Hematopoietic multipotent progenitor cell treated with erythropoietin and hydrocortisone succinate and interleukin-3 and kit ligand, for 17 days (in vitro differentiated cells): ENCODE measurements around the gene LENG8.
"Not testable (repeated sequence)": the region's sequence is repeated elsewhere in the genome, so short reads cannot be mapped to it uniquely, and the experiment has no call there.

Experiments
- DNase-seq: peaks from one replicate; pipeline ENCODE4 v3.0.0-alpha.2; 2015; ENCODE audit warnings: low spot score

The LENG8 gene

DNA sequence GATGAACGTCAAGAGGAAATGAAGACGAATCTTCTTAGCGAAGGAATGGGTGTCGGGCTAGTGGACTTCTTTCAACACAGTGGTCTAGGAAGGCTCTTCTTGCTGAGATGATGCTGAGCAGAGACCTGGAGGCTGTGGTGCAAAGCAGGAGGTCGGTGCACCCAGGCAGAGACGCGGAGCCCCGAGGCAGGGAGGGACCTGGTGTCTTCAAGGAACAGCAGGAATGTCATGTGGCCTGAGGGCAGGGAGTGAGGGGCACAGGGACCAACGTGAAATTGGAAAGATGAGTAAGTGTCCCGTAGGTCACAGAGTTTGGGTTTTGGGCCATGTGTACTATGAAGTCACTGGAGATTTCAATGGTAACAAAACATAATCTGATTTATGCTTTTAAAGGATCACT is 35.5 kb downstream of the LENG8 start:
- no peak for DNase-seq

GRCh38 chr19:54485851-54486250 is 36.9 kb downstream of the LENG8 start:
- no peak for DNase-seq

DNA sequence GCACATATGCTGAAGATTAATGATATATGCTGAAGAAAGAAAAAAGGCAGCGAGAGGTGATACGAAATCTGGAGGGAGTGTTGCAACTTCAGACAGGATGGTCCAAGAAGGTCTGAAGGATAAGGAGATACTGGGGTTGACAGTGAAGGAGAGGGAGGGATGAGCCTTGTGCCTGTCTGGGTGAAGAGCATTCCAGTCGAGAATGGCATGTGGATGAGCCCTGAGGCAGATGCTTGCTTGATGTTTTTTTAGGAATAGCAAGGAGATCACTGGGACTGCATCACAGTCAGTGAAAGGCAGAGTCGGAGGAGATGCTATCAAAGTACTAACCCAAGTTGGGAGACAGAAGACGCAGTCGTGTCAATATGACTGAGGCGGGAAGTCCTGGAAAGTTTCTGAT is 40.3 kb downstream of the LENG8 start:
- DNase-seq = no peak

- DNase-seq = no peak
Measured at GRCh38 chr19:54489766-54490165, 40.8 kb downstream of the LENG8 start.

- DNase-seq = no peak
Measured at GRCh38 chr19:54492568-54492967, 43.6 kb downstream of the LENG8 start.

- not testable (repeated sequence) for DNase-seq
Measured at GRCh38 chr19:54493056-54493455, 44.1 kb downstream of the LENG8 start.

- no peak for DNase-seq
Measured at GRCh38 chr19:54493967-54494585, 45.1 kb downstream of the LENG8 start.

DNA sequence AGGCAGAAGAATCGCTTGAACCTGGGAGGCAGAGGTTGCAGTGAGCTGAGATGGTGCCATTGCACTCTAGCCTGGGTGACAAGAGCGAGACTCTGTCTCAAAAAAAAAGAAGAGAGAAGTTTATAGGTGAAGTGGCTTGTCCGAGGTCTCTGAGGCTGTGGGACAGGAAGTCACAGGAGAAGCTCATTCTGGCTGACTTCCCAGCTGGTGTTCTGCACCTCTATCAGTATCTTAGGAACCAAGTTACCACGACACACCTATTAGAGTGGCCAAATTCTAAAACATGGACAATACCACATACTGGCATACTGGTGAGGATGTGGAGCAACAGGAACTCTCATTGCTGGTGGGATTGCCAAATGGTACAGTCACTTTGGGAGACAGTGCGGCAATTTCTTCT is 46.3 kb downstream of the LENG8 start:
- not testable (repeated sequence) for DNase-seq

- DNase-seq = not testable (repeated sequence)
Measured at GRCh38 chr19:54497747-54498450, 48.9 kb downstream of the LENG8 start.

GRCh38 chr19:54498451-54498772 is 49.4 kb downstream of the LENG8 start:
- DNase-seq = not testable (repeated sequence)

DNA sequence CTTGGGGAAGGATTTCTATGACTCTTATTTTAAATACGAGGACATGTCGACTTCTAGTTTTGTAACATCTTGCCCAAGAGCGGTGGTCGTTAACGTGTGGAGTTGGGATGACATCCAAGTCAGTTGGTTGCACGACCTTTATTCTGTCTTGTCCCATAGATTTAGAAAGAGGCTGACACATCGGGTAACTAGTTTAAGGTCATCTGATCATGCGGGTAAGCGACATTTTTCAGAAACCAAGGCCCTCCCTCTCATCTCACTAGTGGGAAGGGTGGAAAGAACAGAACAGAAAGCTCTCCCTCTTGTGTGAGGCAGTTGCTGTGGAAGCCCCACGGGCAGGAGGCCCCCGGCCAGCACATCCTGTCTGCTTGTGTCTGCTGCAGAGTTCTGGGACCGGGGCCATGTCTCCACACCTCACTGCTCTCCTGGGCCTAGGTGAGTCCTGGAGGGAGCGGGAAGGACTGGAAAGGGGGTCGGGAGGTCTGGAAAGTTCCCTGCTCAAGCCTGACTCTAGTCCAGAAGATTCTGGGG is 53.6 kb downstream of the LENG8 start, which contains the start of gene LAIR2:
Gene LAIR2, plus strand, starts transcription at position 314 of the 531 bp plus-strand sequence. Its CDS starts 88 bp downstream, at position 402.
- DNase-seq = no peak

DNA sequence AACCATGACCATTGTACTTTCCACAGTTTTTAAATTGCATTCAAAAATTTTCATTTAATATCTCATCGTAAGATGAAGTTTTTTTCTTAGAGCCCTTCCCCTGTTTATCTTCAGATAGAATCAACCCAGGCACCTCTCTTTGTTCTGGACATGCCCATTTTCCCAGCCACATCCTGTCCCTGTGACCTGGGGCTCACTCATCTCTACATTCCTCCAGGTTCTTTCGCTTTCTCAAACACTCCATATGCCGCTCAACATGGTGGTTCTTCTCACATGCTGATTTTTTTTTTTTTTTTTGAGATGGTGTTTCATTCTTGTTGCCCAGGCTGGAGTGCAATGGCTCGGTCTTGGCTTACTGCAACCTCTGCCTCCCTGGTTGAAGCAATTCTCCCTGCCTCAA is 56.5 kb downstream of the LENG8 start:
- DNase-seq = not testable (repeated sequence)

DNA sequence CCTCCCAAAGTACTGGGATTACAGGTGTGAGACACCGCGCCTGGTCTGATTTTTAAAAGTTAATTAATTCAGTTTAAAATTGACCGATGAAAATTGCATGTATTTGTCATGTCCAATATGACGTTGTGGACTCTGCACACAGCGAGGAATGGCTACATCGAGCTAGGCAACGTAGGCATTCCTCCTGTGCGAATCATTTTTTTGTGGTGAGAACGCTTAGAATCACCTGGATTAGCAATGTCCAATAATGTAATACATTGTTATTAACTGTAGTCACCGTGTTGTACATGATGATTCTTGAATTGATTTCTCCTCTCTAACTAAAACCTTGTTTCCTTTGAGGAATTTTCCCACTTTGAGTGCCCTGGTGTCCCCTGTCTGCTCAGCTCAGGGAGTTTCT is 57.1 kb downstream of the LENG8 start:
- no peak for DNase-seq

- DNase-seq = not testable (repeated sequence)
Measured at GRCh38 chr19:54507038-54507717, 58.2 kb downstream of the LENG8 start.

GRCh38 chr19:54507824-54508223 is 58.8 kb downstream of the LENG8 start:
- no peak for DNase-seq

- not testable (repeated sequence) for DNase-seq
Measured at GRCh38 chr19:54508487-54508886, 59.5 kb downstream of the LENG8 start.

- not testable (repeated sequence) for DNase-seq
Measured at GRCh38 chr19:54509200-54509940, 60.4 kb downstream of the LENG8 start.
